GM12801 (cell line): ENCODE measurements around the gene METTL17.

Experiments
- CTCF ChIP-seq: IDR thresholded peaks from one replicate; pipeline ENCODE4 v1.5.1; 2011; ENCODE audit warnings: control low read depth; ENCODE audit not compliant: insufficient read length; ENCODE audit errors: extremely low read depth

METTL17 gene

GRCh38 chr14:21039585-21040369 is 50.0 kb downstream of the METTL17 start:
- TF ChIP-seq CTCF, result no peak

- TF ChIP-seq CTCF, result no peak
These were observed 50.7 kb downstream of the METTL17 start for GRCh38 chr14:21040370-21040925.

- TF ChIP-seq CTCF, result no peak
These were observed 52.1 kb downstream of the METTL17 start, which contains the start of gene RNASE7 for GRCh38 chr14:21041676-21042433. Gene RNASE7 (plus strand): TSS chr14:21042362. CDS start chr14:21042993, 631 bp downstream.

GRCh38 chr14:21042918-21043317 is 53.1 kb downstream of the METTL17 start:
- no peak for TF ChIP-seq CTCF

- no peak for TF ChIP-seq CTCF
These were observed 53.7 kb downstream of the METTL17 start for GRCh38 chr14:21043387-21043973.

GRCh38 chr14:21043974-21044618 is 54.3 kb downstream of the METTL17 start:
- no peak for TF ChIP-seq CTCF
